Aorta (tissue), 5 donors: ENCODE data around the gene TDRD10. TPM values are rescaled to one million over a fixed set of nuclear protein-coding genes. Genes with fewer than 3 reads are reported as not detected.

Experiments used
- ATAC-seq: fragments of 200-7000 bp; cut with Tn5 transposase; one replicate; pipeline ENCODE4 v1.9.1; 2022; ENCODE audit warnings: moderate library complexity; ENCODE audit not compliant: low FRiP score
- DNase-seq, 2 donors: peaks; one replicate each; pipeline ENCODE4 v3.0.0-alpha.2; 2020
- H3K27ac ChIP-seq, 2 donors: one replicate each; pipeline ENCODE4 v1.5.1; 2013; ENCODE audit warnings: low read length in 2 of 2, mild to moderate bottlenecking in 2 of 2, moderate library complexity in 2 of 2, control low read depth in 1 of 2, inconsistent platforms in 1 of 2, low read depth in 1 of 2
- H3K27me3 ChIP-seq, 2 donors: one replicate each; pipeline ENCODE4 v1.6.1; 2013; ENCODE audit warnings: control low read depth in 1 of 2, low read length in 1 of 2, mild to moderate bottlenecking in 1 of 2, moderate library complexity in 1 of 2; ENCODE audit not compliant: insufficient read depth in 2 of 2, control insufficient read depth in 1 of 2
- H3K36me3 ChIP-seq, 2 donors: one replicate each; pipeline ENCODE4 v1.6.1; 2013; ENCODE audit warnings: control low read depth in 1 of 2, low read length in 1 of 2, mild to moderate bottlenecking in 1 of 2; ENCODE audit not compliant: insufficient read depth in 2 of 2, control insufficient read depth in 1 of 2
- H3K4me1 ChIP-seq, 2 donors: one replicate each; pipeline ENCODE4 v1.6.1; 2013; ENCODE audit warnings: low read length in 2 of 2, control low read depth in 1 of 2, mild to moderate bottlenecking in 1 of 2, moderate library complexity in 1 of 2; ENCODE audit not compliant: insufficient read depth in 2 of 2, control insufficient read depth in 1 of 2
- H3K4me3 ChIP-seq, 2 donors: one replicate each; pipeline ENCODE4 v1.5.1; 2013; ENCODE audit warnings: low read length in 2 of 2, control low read depth in 1 of 2, mild to moderate bottlenecking in 1 of 2
- H3K9me3 ChIP-seq: one replicate; pipeline ENCODE4 v1.6.1; 2013; ENCODE audit warnings: mild to moderate bottlenecking, low read length; ENCODE audit not compliant: control insufficient read depth
- WGBS, 2 donors: extraction: QIAGEN DNeasy Blood & Tissue Kit; methylation state at CpG; one replicate each; pipeline ENCODE4 v1.1.7; 2013; 5-methylcytosine and 5-hydroxymethylcytosine counted together
- intact Hi-C, 2 donors: fragments of 100-400 bp; cut with DNase I; formaldehyde crosslinking; loops; one replicate each; pipeline versions ENCODE4 v1.14.2 to v1.15.0; 2022
- long read RNA-seq, 2 donors: library from polyadenylated mRNA; unstranded; transcript quantifications; one replicate each; pipeline ENCODE4 v2.0.0, GENCODE V29; 2020 to 2021
- polyA plus RNA-seq, 2 donors: library from polyadenylated mRNA; stranded (reverse); fragments of 200-250 nt; gene quantifications; one replicate each; pipeline ENCODE4 v1.2.3, GENCODE V29; 2013
- total RNA-seq, 2 donors: library from RNA; stranded (reverse); fragmentation: NEBNext Ultra II Directional; extraction: Animal tissue kit (Norgen Biotek cat#: 25700); gene quantifications; one replicate each; pipeline ENCODE4 v1.2.1, GENCODE V29; 2021
- donor health status: healthy with polysubstance abuse.
- donor health status: Bipolar disorder and iron deficiency.
- donor health status: DM: no; HTN: no; CAD: no.
- donor health status: DM: no; HTN: no; CAD: no.
- donor health status: DM: yes; HTN: yes; CAD: no.

Gene TDRD10
- total RNA-seq (10 to 100 TPM in 1 of 2 donors, 1 to 10 TPM in 1; 3.8 to 16.5 TPM), polyA plus RNA-seq (1 to 10 TPM; 1.1 to 2.6 TPM)
- long read RNA-seq, donor 1, partial matches to known transcripts, result 4 of 13 reads
- long read RNA-seq, donor 1, other reads (novel, unspliced or antisense), result 4 of 13 reads
- long read RNA-seq, donor 2, partial matches to known transcripts, result 6 of 20 reads
- long read RNA-seq, donor 2, other reads (novel, unspliced or antisense), result 13 of 20 reads

DNA sequence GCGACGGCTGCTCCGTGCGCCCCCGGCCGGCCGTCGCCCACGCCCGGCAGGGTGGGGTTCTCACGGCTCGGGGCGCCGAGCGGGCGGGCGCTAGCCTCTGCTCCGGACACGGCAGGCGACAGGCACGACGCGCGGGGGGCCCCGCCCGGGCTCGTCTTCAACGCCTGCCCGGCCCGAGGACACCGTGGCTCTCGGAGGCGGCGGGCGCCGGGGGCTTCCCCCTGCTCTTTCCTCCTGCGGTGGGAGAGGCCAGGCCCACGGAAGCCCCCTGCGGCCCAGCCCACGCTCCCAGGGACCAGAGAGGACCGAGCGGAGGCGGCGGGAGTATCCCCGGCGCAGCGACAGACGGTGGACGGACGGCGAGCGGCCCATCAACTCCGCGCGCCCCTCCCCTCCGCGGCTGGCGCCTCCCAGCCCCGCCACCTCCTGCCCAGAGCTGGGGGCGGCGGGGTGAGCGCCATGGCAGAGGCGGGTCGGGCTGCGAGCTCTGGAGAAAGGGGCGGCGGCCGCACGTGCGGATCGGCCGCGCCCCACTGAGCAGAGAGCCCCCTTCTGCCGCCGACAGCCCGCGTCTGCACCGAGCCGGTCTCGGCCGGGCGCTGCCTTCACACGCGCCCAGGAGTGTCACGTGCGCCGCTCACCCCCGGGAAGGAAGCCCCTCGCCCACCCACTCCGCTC lies at the start of gene TDRD10, which contains the start of gene SHE:
Gene TDRD10 (plus strand): TSS at position 154 of the 678 bp plus-strand sequence. CDS start 4,685 bp downstream, outside the sequence.
Gene SHE (minus strand): TSS at position 347 of the 678 bp plus-strand sequence. CDS start 386 bp downstream, outside the sequence.
- Histone ChIP-seq H3K9me3 (no peaks in the 10 kb centered on the region), H3K27me3 (peaks cover 3 to 8% of the 10 kb centered on the region in 2 donors), H3K4me3 (peak within 1 kb of the TSS in 1 of 2 donors; percentile 12), H3K27ac (no peak within 1 kb of the TSS), H3K4me1 (no peaks in the 10 kb centered on the region), H3K36me3 (no peaks in the 10 kb centered on the region)
- intact Hi-C loops, result no loop called here
- ATAC-seq (peak; percentile 80), DNase-seq (peak; percentile 57 to 79)
- 2% methylated on average over 53 to 90 of the region's 90 CpGs for WGBS, 2 donors

- Histone ChIP-seq H3K27ac (no peak overlapping the region), H3K36me3 (no peaks in the 10 kb centered on the region)
- ATAC-seq, result no peak
Measured at GRCh38 chr1:154453161-154453560, 48.9 kb upstream of the TDRD10 start.

DNA sequence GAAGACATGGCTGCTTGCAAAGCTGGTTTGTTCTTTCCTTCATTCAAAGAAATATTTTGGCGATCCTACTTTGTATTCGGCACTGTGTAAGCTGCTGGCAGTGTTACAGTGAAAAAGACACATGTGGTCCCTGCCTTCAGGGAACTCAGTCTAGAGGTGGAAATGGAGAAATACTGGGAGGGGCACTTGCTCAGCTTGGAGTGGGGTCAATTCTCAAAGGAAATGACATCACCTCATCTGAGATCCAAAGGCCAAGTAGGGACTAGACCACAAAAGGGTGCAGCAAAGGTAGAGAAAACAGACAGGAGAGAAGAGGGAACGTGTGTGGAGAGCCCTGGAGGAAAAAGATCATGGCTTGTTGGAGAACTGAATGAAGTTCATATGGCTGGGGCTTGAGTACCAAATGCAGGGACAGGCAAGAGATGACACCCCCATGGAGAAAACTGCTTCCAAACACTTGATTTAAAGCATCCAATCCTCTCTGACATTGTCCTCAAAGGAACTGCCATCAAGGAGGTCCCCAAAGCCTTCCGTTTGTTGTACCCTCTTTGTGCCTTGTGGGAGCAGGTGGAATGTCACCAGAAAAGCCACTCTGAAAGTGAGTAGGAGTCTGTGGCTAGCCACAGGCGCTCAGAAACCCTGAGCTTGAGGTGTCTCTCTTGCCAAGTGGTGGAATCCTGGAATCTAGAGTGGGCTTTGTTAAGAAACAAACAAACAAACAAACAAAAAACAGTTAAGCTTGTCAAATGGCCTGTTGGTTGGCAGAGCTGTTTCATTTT lies 48.3 kb upstream of the TDRD10 start:
- peak; percentile 79 for ATAC-seq

More at GRCh38 chr1:154453161-154453560, 48.9 kb upstream of the TDRD10 start:
- intact Hi-C loops, result no loop called here
- Histone ChIP-seq H3K4me3 (no peak overlapping the region), H3K4me1 (peaks cover 0 to 2% of the 10 kb centered on the region in 2 donors), H3K9me3 (no peaks in the 10 kb centered on the region), H3K27me3 (no peaks in the 10 kb centered on the region)
- WGBS, 2 donors, result 63 to 78% methylated on average over 5 of the region's 5 CpGs
- DNase-seq, result no peak

DNA sequence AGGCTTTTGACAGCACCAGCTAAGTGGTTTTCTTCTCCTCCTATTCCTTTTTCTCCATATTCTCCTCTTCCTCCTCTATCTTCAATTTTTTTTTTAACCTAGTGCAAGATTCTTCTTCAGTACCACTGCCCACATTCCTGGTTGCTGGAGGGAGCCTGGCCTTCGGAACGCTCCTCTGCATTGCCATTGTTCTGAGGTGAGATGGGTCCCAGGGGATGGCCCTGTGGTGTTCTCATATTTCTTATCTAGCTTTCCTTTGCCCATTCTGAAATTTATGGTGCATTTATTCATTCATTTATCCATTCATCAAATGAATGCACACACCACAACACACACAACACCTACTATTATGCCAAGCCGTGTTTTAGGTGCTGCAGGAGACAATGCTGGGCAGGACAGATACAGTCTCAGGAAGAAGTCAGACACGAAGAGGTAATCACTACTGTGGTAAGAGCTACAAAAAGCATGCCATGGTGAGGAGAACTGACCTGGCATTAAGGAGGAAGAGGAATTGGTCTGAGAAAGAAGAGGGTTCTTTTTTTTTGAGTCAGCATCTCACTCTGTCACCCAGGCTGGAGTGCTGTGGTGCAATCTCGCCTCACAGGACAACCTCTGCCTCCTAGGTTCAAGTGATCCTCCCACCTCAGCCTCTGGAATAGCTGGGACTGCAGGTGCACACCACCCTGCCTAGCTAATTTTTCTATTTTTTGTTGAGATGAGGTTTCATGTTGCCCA lies 47.5 kb upstream of the TDRD10 start:
- Histone ChIP-seq H3K27me3 (no peaks in the 10 kb centered on the region), H3K9me3 (no peaks in the 10 kb centered on the region), H3K4me3 (no peak overlapping the region), H3K4me1 (peaks cover 0 to 2% of the 10 kb centered on the region in 2 donors), H3K27ac (no peak overlapping the region), H3K36me3 (no peaks in the 10 kb centered on the region)
- ATAC-seq (no peak), DNase-seq (peak in 1 of 2 donors; percentile 50)
- intact Hi-C loops, result no loop called here
- 95 to 97% methylated on average over 5 of the region's 5 CpGs for WGBS, 2 donors

More for the DNA sequence above, 48.3 kb upstream of the TDRD10 start:
- intact Hi-C loops, result no loop called here
- H3K4me3 ChIP-seq, result no peak overlapping the region
- peaks cover 0 to 2% of the 10 kb centered on the region in 2 donors for H3K4me1 ChIP-seq
- no peaks in the 10 kb centered on the region for H3K36me3 ChIP-seq
- 50 to 52% methylated on average over 5 of the region's 5 CpGs for WGBS, 2 donors
- no peak overlapping the region for H3K27ac ChIP-seq
- DNase-seq, result no peak
- no peaks in the 10 kb centered on the region for H3K9me3 ChIP-seq
- no peaks in the 10 kb centered on the region for H3K27me3 ChIP-seq

- Histone ChIP-seq H3K4me1 (peaks cover 0 to 2% of the 10 kb centered on the region in 2 donors), H3K9me3 (no peaks in the 10 kb centered on the region), H3K36me3 (no peaks in the 10 kb centered on the region), H3K27me3 (no peaks in the 10 kb centered on the region), H3K4me3 (no peak overlapping the region), H3K27ac (no peak overlapping the region)
- intact Hi-C loops, result no loop called here
- ATAC-seq (no peak), DNase-seq (peak; percentile 24 to 56)
- 94% methylated on average over 6 of the region's 6 CpGs for WGBS, 2 donors
Measured at GRCh38 chr1:154456631-154457030, 45.4 kb upstream of the TDRD10 start.

GRCh38 chr1:154459080-154459479 lies 42.9 kb upstream of the TDRD10 start:
- intact Hi-C loops, result no loop called here
- no peak overlapping the region for H3K4me3 ChIP-seq
- H3K4me1 ChIP-seq, result no peaks in the 10 kb centered on the region
- no peak overlapping the region for H3K27ac ChIP-seq
- no peaks in the 10 kb centered on the region for H3K9me3 ChIP-seq
- ATAC-seq (no peak), DNase-seq (peak; percentile 3 to 5)
- H3K36me3 ChIP-seq, result no peaks in the 10 kb centered on the region
- H3K27me3 ChIP-seq, result no peaks in the 10 kb centered on the region

DNA sequence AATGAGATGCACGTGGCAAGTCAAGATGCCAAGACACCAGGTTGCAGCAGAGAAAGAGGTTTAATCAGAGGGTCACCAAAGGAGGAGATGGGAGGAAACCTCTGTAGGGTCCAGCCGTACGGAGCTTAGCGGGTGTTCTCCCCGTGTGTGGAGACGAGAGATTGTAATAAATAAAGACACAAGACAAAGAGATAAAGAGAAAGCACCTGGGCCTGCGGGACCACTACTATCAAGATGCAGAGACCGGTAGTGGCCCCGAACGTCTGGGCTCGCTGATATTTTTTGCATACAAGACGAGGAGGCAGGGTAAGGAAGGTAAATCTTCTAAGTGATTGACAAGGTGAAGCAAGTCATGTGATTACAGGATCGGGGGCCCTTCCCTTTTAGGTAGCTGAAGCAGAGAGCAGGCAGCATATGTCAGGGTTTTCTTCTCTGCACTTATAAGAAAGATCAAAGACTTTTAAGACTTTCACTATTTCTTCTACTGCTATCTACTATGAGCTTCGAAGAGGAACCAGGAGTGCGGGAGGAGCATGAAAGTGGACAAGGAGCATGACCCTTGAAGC lies 41.2 kb upstream of the TDRD10 start:
- Histone ChIP-seq H3K36me3 (no peaks in the 10 kb centered on the region), H3K27me3 (no peaks in the 10 kb centered on the region), H3K4me1 (no peaks in the 10 kb centered on the region), H3K4me3 (no peak overlapping the region), H3K9me3 (no peaks in the 10 kb centered on the region), H3K27ac (no peak overlapping the region)
- ATAC-seq (no peak), DNase-seq (peak in 1 of 2 donors; percentile 25)
- 80 to 82% methylated on average over 15 of the region's 15 CpGs for WGBS, 2 donors
- intact Hi-C loops, result loop anchor here in 1 of 2 donors (10.0 kb wide), 1 partner anchor 56 kb away; the partner anchor contains the start of gene IL6R

DNA sequence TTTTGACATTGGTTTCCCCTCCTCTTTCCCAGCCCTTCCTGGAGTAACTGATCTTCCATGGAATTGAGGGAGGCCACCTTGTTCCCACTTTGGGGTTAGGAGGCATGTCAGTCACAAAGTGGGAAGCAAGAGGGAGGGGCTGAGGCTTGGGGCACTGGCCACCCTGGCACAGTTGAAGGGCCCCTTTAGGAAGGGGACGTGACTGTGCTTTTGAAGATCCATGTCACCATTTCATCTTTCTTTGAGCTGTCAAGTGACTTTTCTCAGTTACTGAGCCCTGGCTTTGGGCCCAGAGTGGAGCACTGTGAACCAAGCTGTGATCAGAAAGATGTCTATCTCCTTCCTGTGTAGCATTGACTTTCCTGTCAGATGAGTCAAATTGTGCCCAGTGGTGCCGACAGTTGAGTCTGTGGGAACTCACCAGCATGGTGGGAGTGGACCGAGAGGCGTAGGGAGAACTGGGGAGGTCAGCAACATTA lies 38.5 kb upstream of the TDRD10 start:
- Histone ChIP-seq H3K9me3 (no peaks in the 10 kb centered on the region), H3K27me3 (no peaks in the 10 kb centered on the region), H3K27ac (no peak overlapping the region), H3K4me3 (no peak overlapping the region), H3K36me3 (no peaks in the 10 kb centered on the region), H3K4me1 (no peaks in the 10 kb centered on the region)
- intact Hi-C loops, result loop anchor here in 1 of 2 donors (10.0 kb wide), 1 partner anchor 59 kb away; the partner anchor contains the start of gene IL6R
- DNase-seq (peak; percentile 46 to 69), ATAC-seq (no peak)
- WGBS, 2 donors, result 59 to 88% methylated on average over 4 of the region's 4 CpGs
